Measurements from ENCODE around the gene PCDHA1.

DNA sequence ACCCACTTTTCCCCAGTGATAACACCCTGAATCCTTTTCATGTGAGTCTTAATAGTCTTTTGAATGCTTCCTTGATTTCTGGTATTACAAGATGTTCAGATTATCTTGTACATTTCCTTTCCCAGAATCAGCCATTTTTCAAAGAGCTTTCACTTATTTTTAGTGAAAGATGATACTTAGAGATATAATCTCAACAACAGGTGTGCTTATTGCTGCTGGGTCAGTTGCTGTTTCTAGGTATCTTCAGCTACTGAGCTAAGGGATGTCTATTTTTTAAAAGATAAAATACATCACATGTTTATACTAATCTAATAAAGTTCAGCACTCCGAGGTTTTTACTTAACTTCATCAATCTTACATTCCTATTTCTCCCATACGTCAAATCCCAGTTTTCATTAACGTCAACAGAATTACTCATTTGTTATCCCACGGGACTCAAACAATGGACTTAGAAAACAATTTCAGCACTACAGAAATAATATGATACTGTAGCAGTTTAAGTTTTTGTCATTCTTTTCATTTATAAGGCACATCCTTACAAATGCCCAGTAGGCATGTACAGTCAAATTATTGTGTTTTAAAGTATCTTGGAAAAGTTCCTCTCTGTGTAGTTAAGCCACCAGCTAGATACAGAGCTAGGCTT, 149.1 kb downstream of the PCDHA1 start:
- TF ChIP-seq CTCF (conservative IDR thresholded peaks at IDR 0.05; ENCODE audit: low read depth, low read length) (no peak), EZH2 (IDR thresholded peaks at IDR 0.05; ENCODE audit: borderline replicate concordance, low read depth, low read length, poor library complexity, severe bottlenecking) (no peak)

Measured in A673 (cell line).